Astrocyte (in vitro differentiated cells and primary cell): ENCODE results near the gene FGFRL1.

Experiments
- CTCF ChIP-seq: IDR thresholded peaks from 2 replicates; pipeline ENCODE4 v1.5.1; 2011; ENCODE audit warnings: low read depth, mild to moderate bottlenecking, inconsistent platforms, low read length, moderate library complexity; ENCODE audit not compliant: insufficient read depth
- EZH2 ChIP-seq: IDR thresholded peaks from 2 replicates; pipeline ENCODE4 v1.6.1; 2012; ENCODE audit warnings: mild to moderate bottlenecking, low read length, inconsistent platforms; ENCODE audit not compliant: insufficient read depth

- TF ChIP-seq CTCF, result no peak
- TF ChIP-seq EZH2, result no peak
Measured at GRCh38 chr4:965766-966134, 45.7 kb upstream of the FGFRL1 start.
